Bronchial epithelial cell (primary cell): Measurements from ENCODE around the gene ETNK1. TPM values are rescaled to one million over a fixed set of nuclear protein-coding genes. Genes with fewer than 3 reads are reported as not detected.

Experiments used
- DNase-seq: peaks from one replicate; pipeline ENCODE4 v3.0.0-alpha.2; 2010; ENCODE audit warnings: low read depth
- FAIRE-seq: peaks from 2 replicates; lab custom pipeline; 2011; peaks lifted over from hg19 to GRCh38; lab: Jason Lieb, UNC
- H3K27me3 ChIP-seq: 2 replicates; pipeline ENCODE4 v1.5.1; 2011; ENCODE audit warnings: low read length; ENCODE audit not compliant: control insufficient read depth, insufficient read depth
- H3K36me3 ChIP-seq: 2 replicates; pipeline ENCODE4 v1.5.1; 2011; ENCODE audit warnings: low read length; ENCODE audit not compliant: control insufficient read depth, insufficient read depth
- H3K4me3 ChIP-seq: 2 replicates; pipeline ENCODE4 v1.5.1; 2011; ENCODE audit warnings: mild to moderate bottlenecking, low read depth, low read length, control low read depth
- total RNA-seq: library from RNA; depleted of rRNA; stranded (reverse); fragments of >200 nt; gene quantifications from 2 replicates; pipeline ENCODE4 v1.2.1, GENCODE V29; 2014
- TF ChIP-seq, protein P1 (sequence below): IDR thresholded peaks from 2 replicates; pipeline ENCODE4 v1.5.1; 2011; ENCODE audit warnings: mild to moderate bottlenecking, moderate library complexity, low read length, control low read depth, inconsistent platforms; ENCODE audit not compliant: insufficient read depth, severe bottlenecking

ETNK1 gene
- total RNA-seq, 1 donor from 2014 or later = 9.7 TPM

DNA sequence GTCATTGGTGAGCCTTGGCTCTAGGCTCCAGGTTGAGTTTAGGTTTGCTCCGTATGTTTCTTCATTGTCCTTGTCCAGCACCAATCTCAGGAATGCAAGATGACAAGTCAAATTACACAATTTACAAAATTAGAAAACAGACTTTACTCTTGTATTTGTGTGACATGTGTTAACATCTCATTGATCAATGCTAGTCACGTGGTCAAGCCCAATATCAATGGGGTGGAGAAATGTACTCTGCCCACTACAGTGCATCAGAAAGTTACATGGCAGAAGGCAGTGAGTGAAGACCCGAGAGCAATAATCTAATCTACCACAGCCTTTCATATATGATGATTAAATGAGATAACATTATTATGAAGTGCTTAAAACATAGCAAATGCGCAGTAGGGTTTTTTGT, 94.8 kb downstream of the ETNK1 start:
- DNase-seq (no peak), FAIRE-seq (no peak)
- no peak overlapping the region for H3K4me3 ChIP-seq
- H3K36me3 ChIP-seq = no peaks in the 10 kb centered on the region
- no peaks in the 10 kb centered on the region for H3K27me3 ChIP-seq
- TF ChIP-seq, protein P1, sequence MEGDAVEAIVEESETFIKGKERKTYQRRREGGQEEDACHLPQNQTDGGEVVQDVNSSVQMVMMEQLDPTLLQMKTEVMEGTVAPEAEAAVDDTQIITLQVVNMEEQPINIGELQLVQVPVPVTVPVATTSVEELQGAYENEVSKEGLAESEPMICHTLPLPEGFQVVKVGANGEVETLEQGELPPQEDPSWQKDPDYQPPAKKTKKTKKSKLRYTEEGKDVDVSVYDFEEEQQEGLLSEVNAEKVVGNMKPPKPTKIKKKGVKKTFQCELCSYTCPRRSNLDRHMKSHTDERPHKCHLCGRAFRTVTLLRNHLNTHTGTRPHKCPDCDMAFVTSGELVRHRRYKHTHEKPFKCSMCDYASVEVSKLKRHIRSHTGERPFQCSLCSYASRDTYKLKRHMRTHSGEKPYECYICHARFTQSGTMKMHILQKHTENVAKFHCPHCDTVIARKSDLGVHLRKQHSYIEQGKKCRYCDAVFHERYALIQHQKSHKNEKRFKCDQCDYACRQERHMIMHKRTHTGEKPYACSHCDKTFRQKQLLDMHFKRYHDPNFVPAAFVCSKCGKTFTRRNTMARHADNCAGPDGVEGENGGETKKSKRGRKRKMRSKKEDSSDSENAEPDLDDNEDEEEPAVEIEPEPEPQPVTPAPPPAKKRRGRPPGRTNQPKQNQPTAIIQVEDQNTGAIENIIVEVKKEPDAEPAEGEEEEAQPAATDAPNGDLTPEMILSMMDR = no peak

DNA sequence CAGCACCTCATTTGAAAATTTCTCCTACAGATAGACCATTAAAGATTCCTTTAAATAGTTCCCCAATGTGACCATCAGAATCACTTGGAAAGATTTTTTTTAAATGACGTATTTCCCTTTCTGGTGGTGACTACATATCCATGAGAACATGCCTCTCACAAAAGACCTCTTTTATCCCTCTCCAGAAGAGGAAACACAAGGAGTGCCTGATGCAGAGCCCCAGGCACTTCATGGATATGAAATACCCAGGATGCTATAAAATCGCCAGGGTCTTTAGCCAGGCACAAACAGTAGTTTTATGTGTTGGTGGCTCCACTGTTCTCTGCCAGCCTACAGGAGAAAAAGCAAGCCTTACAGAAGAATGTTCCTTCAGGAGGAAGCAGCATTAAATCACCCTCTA, 97.1 kb downstream of the ETNK1 start:
- no peak for FAIRE-seq
- TF ChIP-seq, protein P1 = no peak
- DNase-seq = no peak
- Histone ChIP-seq H3K27me3 (no peaks in the 10 kb centered on the region), H3K36me3 (no peaks in the 10 kb centered on the region), H3K4me3 (no peak overlapping the region)

- FAIRE-seq = no peak
These were observed 97.8 kb downstream of the ETNK1 start for GRCh38 chr12:22722779-22723178.

DNA sequence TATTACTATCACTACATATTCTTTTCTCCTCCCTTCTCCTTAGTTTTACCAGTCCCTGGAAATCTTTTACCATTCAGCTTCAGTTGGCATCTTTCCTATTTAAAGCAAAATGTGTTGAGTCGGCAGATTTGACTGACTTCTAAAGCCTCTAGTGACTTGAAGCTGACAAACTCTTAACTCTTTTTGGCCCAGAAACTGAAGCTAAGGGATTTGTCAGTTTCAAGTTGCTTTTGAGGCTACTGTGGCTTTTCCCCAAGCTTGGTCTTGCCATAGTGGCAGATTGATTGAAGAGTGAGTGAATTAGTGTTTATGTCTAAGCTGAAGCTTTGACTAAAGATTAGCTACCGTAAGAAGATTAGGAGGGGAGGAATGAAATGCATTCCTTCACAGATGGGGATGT, 104.0 kb downstream of the ETNK1 start:
- Histone ChIP-seq H3K27me3 (no peaks in the 10 kb centered on the region), H3K36me3 (no peaks in the 10 kb centered on the region), H3K4me3 (no peak overlapping the region)
- TF ChIP-seq, protein P1 = no peak
- FAIRE-seq (no peak), DNase-seq (no peak)

More at GRCh38 chr12:22722779-22723178, 97.8 kb downstream of the ETNK1 start:
- no peak overlapping the region for H3K4me3 ChIP-seq
- no peak for DNase-seq
- TF ChIP-seq, protein P1 = no peak
- no peaks in the 10 kb centered on the region for H3K36me3 ChIP-seq
- H3K27me3 ChIP-seq = no peaks in the 10 kb centered on the region

- H3K4me3 ChIP-seq = no peak overlapping the region
- FAIRE-seq (no peak), DNase-seq (no peak)
- no peaks in the 10 kb centered on the region for H3K36me3 ChIP-seq
- no peaks in the 10 kb centered on the region for H3K27me3 ChIP-seq
- TF ChIP-seq, protein P1 = no peak
These were observed 104.5 kb downstream of the ETNK1 start for GRCh38 chr12:22729431-22729956.

DNA sequence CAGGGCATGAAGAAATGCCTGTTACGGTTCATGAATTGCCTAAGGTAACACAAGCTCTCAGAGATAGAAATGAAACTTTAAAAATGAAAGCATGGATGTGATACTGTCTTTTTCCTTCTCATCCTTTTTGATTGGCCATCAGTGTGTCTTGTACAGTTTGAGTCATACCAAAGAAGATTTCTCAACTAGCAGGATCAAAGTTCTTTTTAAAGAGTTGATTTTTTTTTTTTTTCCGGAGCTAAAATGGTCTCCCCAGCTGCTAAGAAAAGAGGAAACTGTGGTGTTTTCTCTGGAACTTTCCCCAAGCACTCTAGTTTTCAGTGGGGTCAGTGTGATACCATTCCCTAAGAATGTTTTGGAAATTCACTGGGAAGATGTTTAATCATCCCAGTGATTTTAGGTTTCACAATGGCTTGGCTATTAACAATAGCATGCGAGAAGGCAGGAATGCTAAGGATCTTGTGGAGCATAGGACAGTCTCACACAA, 105.0 kb downstream of the ETNK1 start:
- H3K4me3 ChIP-seq = no peak overlapping the region
- peak; percentile 2 for DNase-seq
- H3K27me3 ChIP-seq = no peaks in the 10 kb centered on the region
- no peaks in the 10 kb centered on the region for H3K36me3 ChIP-seq
- FAIRE-seq = no peak
- TF ChIP-seq, protein P1 = no peak
